ENCODE data around the gene ARL14. TPM values are rescaled to one million over a fixed set of nuclear protein-coding genes. Genes with fewer than 3 reads are reported as not detected.

The ARL14 gene
- total RNA-seq, 2 experiments from 2014 or later = not detected

DNA sequence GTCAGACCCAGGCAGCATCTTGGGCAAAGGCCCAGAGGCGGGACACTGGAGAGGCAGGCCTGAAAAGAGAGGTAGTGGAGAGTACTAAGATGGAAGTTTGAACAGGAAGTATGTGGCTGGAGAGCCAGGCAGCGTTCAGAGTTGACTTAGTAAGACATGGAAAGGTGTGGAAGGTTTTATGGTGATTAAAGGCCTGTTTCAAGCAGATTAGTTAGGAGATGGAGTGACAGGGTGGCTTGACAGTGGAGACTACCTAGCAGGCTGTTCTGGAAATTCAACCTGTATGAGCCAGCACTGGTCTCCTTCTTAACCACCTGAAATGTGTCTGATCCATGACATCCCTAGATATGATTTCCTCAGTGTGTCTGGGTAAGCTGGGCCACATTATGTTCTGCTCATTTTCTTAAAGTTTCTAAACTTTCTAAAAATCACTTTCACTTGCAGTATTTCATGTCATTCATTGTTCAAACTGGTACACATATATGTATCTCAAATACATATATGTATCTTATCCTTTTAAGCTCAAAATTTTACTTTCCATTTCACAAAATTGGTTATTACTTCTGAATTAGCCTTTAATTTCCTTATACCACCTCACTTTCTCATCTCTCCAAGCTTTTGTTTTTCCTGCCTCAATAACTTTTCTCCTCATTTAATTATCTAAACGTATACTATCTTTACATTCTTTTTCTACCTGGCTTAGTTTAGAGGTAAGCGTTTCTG lies 43.4 kb upstream of the ARL14 start:
- no peaks in the 10 kb centered on the region for H3K9me2 ChIP-seq (ENCODE audit: insufficient read depth, low read length)
- H3K79me2 ChIP-seq (ENCODE audit: insufficient read depth, low read depth, low read length) = no peaks in the 10 kb centered on the region
- no peaks in the 10 kb centered on the region for H3K4me1 ChIP-seq (ENCODE audit: insufficient read depth, low read length, poor library complexity, severe bottlenecking)
- DNase-seq (ENCODE audit: low spot score) = no peak
- TF ChIP-seq, protein P1, sequence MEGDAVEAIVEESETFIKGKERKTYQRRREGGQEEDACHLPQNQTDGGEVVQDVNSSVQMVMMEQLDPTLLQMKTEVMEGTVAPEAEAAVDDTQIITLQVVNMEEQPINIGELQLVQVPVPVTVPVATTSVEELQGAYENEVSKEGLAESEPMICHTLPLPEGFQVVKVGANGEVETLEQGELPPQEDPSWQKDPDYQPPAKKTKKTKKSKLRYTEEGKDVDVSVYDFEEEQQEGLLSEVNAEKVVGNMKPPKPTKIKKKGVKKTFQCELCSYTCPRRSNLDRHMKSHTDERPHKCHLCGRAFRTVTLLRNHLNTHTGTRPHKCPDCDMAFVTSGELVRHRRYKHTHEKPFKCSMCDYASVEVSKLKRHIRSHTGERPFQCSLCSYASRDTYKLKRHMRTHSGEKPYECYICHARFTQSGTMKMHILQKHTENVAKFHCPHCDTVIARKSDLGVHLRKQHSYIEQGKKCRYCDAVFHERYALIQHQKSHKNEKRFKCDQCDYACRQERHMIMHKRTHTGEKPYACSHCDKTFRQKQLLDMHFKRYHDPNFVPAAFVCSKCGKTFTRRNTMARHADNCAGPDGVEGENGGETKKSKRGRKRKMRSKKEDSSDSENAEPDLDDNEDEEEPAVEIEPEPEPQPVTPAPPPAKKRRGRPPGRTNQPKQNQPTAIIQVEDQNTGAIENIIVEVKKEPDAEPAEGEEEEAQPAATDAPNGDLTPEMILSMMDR (conservative IDR thresholded peaks at IDR 0.05; ENCODE audit: low read length) = no peak
- no peaks in the 10 kb centered on the region for H4K20me1 ChIP-seq (ENCODE audit: insufficient read depth, low read length)
- intact Hi-C loops (cut with micrococcal nuclease; ENCODE audit: unreplicated experiment) = no loop called here
- ChIA-PET POLR2A (interaction anchor here (0.6 to 1.0 kb wide), 2 partner anchors 15 to 508 kb away, joined by 3 read pairs; no protein-coding TSS in a partner anchor), CTCF (ENCODE audit: unreplicated experiment) (no interaction called here)
- H3K4me2 ChIP-seq (ENCODE audit: low read length) = no peak overlapping the region
- no peak overlapping the region for H3K27ac ChIP-seq (ENCODE audit: low read depth, low read length, poor library complexity, severe bottlenecking)
- H3K36me3 ChIP-seq (ENCODE audit: insufficient read depth, low read length) = no peaks in the 10 kb centered on the region
- no TSS peak for BruUV-seq (replicated peaks)
- H3K9me3 ChIP-seq (ENCODE audit: low read length) = no peaks in the 10 kb centered on the region
- H3K4me3 ChIP-seq (ENCODE audit: low read depth, low read length, poor library complexity, severe bottlenecking) = no peak overlapping the region
- no peak overlapping the region for H2AFZ ChIP-seq (ENCODE audit: low read length)

DNA sequence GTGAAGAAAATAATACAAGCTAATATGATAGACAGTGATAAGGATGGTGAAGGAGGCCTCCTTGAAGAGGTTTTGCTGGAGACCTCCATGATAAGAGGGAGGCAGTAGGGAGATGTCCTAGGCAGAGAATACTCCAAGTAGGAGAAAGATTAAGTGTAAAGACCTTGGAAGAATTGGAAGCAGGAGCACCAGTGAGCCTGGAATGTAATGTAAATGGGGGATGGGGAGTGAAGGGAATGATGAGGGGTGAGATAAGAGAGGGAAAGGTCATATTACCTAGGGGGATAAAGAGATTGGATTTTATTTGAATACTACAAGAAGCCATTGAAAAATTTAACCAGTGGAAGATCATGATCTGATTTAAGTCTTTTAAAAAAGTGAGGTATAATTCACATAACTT lies 41.7 kb upstream of the ARL14 start:
- no TSS peak for BruUV-seq (replicated peaks)
- Histone ChIP-seq H3K4me1 (ENCODE audit: insufficient read depth, low read length, poor library complexity, severe bottlenecking) (no peaks in the 10 kb centered on the region), H3K9me3 (ENCODE audit: low read length) (no peaks in the 10 kb centered on the region), H3K9me2 (ENCODE audit: insufficient read depth, low read length) (no peaks in the 10 kb centered on the region), H4K20me1 (ENCODE audit: insufficient read depth, low read length) (no peaks in the 10 kb centered on the region), H3K4me3 (ENCODE audit: low read depth, low read length, poor library complexity, severe bottlenecking) (no peak overlapping the region), H3K36me3 (ENCODE audit: insufficient read depth, low read length) (no peaks in the 10 kb centered on the region), H3K27ac (ENCODE audit: low read depth, low read length, poor library complexity, severe bottlenecking) (no peak overlapping the region), H2AFZ (ENCODE audit: low read length) (no peak overlapping the region), H3K4me2 (ENCODE audit: low read length) (no peak overlapping the region), H3K79me2 (ENCODE audit: insufficient read depth, low read depth, low read length) (no peaks in the 10 kb centered on the region)
- DNase-seq (ENCODE audit: low spot score) = no peak
- POLR2A ChIA-PET = interaction anchor here (0.9 kb wide), 1 partner anchor 21 kb away, joined by 3 read pairs; no protein-coding TSS in a partner anchor
- CTCF ChIA-PET (ENCODE audit: unreplicated experiment) = no interaction called here
- intact Hi-C loops (cut with micrococcal nuclease; ENCODE audit: unreplicated experiment) = no loop called here
- TF ChIP-seq, protein P1 (conservative IDR thresholded peaks at IDR 0.05; ENCODE audit: low read length) = no peak
- TF ChIP-seq EZH2phosphoT487 (IDR thresholded peaks at IDR 0.05; ENCODE audit: borderline replicate concordance, low read depth, low read length) = no peak

DNA sequence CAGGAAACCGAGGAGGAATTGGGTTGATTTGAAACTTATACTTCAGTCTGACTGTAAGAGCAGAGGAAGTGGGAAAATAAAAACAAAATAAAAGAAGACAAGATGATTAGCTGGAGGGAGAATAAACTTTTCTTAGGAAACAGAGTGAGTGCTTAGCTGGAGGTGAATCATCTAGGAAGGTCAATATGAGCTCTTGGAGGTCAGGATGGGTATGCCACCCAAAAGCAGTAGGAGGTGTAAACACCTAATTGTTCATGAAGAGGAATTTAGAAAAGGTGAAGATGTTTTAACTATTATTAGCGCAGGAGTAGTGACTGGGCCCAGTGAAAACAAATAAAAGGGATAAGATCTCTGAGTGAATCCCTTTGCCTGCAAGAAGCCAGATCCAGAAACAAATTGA lies 39.9 kb upstream of the ARL14 start:
- CTCF ChIA-PET (ENCODE audit: unreplicated experiment) = no interaction called here

More for the DNA sequence above, 39.9 kb upstream of the ARL14 start:
- Histone ChIP-seq H3K4me1 (ENCODE audit: insufficient read depth, low read length, poor library complexity, severe bottlenecking) (no peaks in the 10 kb centered on the region), H3K36me3 (ENCODE audit: insufficient read depth, low read length) (no peaks in the 10 kb centered on the region), H3K79me2 (ENCODE audit: insufficient read depth, low read depth, low read length) (no peaks in the 10 kb centered on the region), H2AFZ (ENCODE audit: low read length) (no peak overlapping the region), H3K4me2 (ENCODE audit: low read length) (no peak overlapping the region), H4K20me1 (ENCODE audit: insufficient read depth, low read length) (no peaks in the 10 kb centered on the region), H3K27ac (ENCODE audit: low read depth, low read length, poor library complexity, severe bottlenecking) (no peak overlapping the region), H3K4me3 (ENCODE audit: low read depth, low read length, poor library complexity, severe bottlenecking) (no peak overlapping the region), H3K9me3 (ENCODE audit: low read length) (no peaks in the 10 kb centered on the region), H3K9me2 (ENCODE audit: insufficient read depth, low read length) (no peaks in the 10 kb centered on the region)
- intact Hi-C loops (cut with micrococcal nuclease; ENCODE audit: unreplicated experiment) = no loop called here
- TF ChIP-seq EZH2phosphoT487 (IDR thresholded peaks at IDR 0.05; ENCODE audit: borderline replicate concordance, low read depth, low read length) = no peak
- TF ChIP-seq, protein P1 (conservative IDR thresholded peaks at IDR 0.05; ENCODE audit: low read length) = no peak
- no peak for DNase-seq (ENCODE audit: low spot score)
- POLR2A ChIA-PET = interaction anchor here (0.6 kb wide), 1 partner anchor 400 kb away, joined by 5 read pairs; no protein-coding TSS in a partner anchor
- BruUV-seq (replicated peaks) = no TSS peak
